ENCODE data around the gene NCOA3.

Gene NCOA3

GRCh38 chr20:47673671-47673955 lies 171.9 kb downstream of the NCOA3 start:
- no peak overlapping the region for H3K4me3 ChIP-seq (ENCODE audit: low read depth, low read length)
- TF ChIP-seq CTCF (IDR thresholded peaks at IDR 0.05; ENCODE audit: low read depth, low read length, missing control alignments) = no peak
- DNase-seq (ENCODE audit: low read depth) = no peak

GRCh38 chr20:47674145-47674544 lies 172.5 kb downstream of the NCOA3 start:
- no peak overlapping the region for H3K4me3 ChIP-seq (ENCODE audit: low read depth, low read length)
- no peak for DNase-seq (ENCODE audit: low read depth)
- no peak for TF ChIP-seq CTCF (IDR thresholded peaks at IDR 0.05; ENCODE audit: low read depth, low read length, missing control alignments)

- no peak overlapping the region for H3K4me3 ChIP-seq (ENCODE audit: low read depth, low read length)
- no peak for DNase-seq (ENCODE audit: low read depth)
- TF ChIP-seq CTCF (IDR thresholded peaks at IDR 0.05; ENCODE audit: low read depth, low read length, missing control alignments) = no peak
These were observed 173.0 kb downstream of the NCOA3 start for GRCh38 chr20:47674686-47675085.

DNA sequence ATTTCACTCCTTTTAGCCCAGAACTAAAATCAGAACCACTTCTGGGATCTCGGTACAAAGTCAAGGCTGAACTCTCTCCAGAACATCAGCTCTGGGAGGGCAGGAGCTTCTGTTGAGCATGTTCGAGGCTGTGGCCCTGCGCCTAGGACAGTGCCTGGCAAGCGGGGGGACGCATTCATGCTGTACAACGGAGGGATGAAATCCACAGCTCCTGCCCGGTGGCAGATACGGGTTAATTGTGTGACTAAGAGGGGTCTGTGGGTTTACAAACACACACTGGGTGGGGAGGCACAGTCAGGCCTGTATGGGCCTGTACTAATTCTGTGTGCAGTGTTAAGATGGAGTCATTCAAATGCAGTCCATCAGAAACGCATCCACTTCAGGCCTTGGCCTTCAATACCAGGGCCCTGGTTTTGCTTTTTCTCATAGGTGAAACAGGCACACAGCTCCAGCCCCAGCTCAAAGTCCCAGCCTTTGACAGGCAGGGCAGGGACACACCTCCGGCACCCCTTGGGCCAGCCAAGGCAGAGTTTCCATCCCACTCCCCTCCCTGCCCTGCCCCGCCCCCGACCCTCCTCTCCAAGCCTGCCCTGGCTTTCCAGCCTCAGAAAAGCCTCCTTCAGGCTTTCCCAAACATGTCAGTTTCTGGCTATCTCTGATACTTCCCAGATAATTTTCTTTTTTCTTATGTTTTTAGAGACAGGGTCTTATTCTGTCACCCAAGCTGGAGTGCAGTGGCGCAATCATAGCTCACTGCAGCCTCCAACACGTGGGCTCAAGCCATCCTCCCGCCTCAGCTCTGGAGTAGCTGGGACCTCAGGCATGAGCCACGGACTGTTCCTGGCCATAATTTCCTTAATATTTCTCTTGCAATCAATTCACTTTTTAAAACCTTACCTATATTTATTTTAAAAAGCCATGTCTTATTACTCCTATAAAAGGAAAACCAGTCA lies 173.8 kb downstream of the NCOA3 start:
- no peak overlapping the region for H3K4me3 ChIP-seq (ENCODE audit: low read depth, low read length)
- TF ChIP-seq CTCF (IDR thresholded peaks at IDR 0.05; ENCODE audit: low read depth, low read length, missing control alignments) = no peak
- no peak for DNase-seq (ENCODE audit: low read depth)

DNA sequence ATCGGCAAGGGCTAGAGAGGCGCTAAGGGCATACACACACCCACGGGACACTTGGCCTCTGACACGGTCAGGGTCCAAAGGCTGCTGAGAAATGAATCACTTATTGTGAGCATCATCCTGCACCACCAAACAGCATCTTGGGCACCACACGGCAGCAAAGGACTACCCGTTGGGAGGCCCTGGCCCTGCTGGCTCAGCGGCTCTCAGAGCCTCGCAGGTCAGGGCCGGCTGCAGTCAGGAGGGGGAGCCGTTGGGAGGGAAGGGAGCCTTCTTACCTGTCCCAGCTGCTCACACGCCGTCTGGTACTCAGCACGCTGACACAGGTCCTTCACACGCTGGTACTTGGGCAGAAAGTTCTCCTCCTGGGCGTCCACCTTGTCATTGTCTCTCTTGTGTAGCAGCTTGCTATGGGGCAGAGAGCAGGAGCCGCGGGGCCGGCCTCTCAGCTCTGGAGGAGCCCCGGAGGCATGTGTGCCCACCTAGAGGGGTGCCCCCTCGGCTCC lies 174.6 kb downstream of the NCOA3 start:
- no peak for DNase-seq (ENCODE audit: low read depth)
- H3K4me3 ChIP-seq (ENCODE audit: low read depth, low read length) = no peak overlapping the region
- no peak for TF ChIP-seq CTCF (IDR thresholded peaks at IDR 0.05; ENCODE audit: low read depth, low read length, missing control alignments)

DNA sequence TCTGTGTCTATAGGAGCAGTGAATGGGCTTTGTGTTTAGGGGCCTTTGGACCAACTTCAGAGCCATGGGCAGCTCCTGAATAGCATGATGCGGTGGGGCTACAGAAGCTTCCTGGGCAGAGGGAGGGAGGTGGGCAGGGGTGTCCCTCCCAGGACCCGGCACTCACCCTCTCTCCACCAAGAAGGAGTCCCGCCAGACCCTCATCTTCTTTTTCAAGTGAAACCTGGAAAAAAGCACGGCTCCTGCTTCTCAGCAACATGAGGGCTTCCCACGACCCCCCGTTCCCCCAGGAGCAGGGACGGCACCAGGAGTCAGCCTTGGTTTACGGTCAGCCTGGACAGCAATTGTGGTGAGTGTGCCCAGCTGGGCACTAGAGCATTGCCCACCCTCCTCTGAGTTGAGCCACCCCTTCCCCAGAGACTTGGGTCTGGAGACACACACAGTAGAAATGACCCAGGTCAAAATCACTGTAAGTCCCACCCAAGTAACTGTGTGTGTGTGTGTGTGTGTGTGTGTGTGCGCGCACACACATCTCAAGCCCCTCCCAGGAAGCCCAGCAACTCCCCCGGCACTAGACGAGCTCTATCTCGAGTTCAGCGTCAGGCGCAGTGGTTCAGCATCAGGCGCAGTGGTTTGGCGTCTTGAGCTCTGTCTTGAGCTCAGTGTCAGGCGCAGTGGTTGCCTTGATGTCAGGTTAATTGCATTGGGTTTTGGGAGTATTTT lies 175.4 kb downstream of the NCOA3 start:
- no peak for TF ChIP-seq CTCF (IDR thresholded peaks at IDR 0.05; ENCODE audit: low read depth, low read length, missing control alignments)
- no peak overlapping the region for H3K4me3 ChIP-seq (ENCODE audit: low read depth, low read length)
- no peak for DNase-seq (ENCODE audit: low read depth)

All from GM12864 (cell line).